Mucosa of descending colon (tissue), 3 donors: ENCODE results near the gene TLE3. TPM values are rescaled to one million over a fixed set of nuclear protein-coding genes. Genes with fewer than 3 reads are reported as not detected.
A peak's percentile ranks its signal among the peaks of the same experiment; 100 is the strongest.

Source experiments
- ATAC-seq: fragments of 200-7000 bp; cut with Tn5 transposase; one replicate; pipeline ENCODE4 v1.9.1; 2020; ENCODE audit warnings: mild to moderate bottlenecking, moderate library complexity
- DNase-seq, 3 donors: peaks; one replicate each; pipeline ENCODE4 v3.0.0-alpha.2; 2020
- H3K36me3 ChIP-seq: fragments of 200-600 bp; one replicate; pipeline ENCODE4 v1.8.0; 2021; ENCODE audit warnings: low read depth, mild to moderate bottlenecking
- H3K4me1 ChIP-seq: fragments of 200-600 bp; one replicate; pipeline ENCODE4 v1.8.0; 2021; ENCODE audit warnings: low read depth, mild to moderate bottlenecking
- H3K4me3 ChIP-seq: fragments of 200-600 bp; one replicate; pipeline ENCODE4 v1.8.0; 2021; ENCODE audit warnings: mild to moderate bottlenecking
- H3K9me3 ChIP-seq: fragments of 200-600 bp; one replicate; pipeline ENCODE4 v1.8.0; 2021; ENCODE audit warnings: mild to moderate bottlenecking
- CTCF ChIP-seq: fragments of 200-600 bp; IDR thresholded peaks from one replicate; pipeline ENCODE4 v1.8.0; 2022; ENCODE audit warnings: antibody characterized with exemption, mild to moderate bottlenecking
- intact Hi-C, 2 donors: fragments of 100-400 bp; cut with DNase I in 1 of 2; cut with micrococcal nuclease in 1 of 2; formaldehyde crosslinking; loops; one replicate each; pipeline versions ENCODE4 v1.11.0 to v1.11.1; 2022; cut with DNase I, micrococcal nuclease
- total RNA-seq, 3 donors: library from RNA; stranded (reverse); fragmentation: NEBNext Ultra II Directional in 2 of 3; extraction: Animal tissue kit (Norgen Biotek cat#: 25700) in 2 of 3; gene quantifications; one replicate each; pipeline versions ENCODE4 v1.2.1 to v1.2.4, GENCODE V29; 2021 to 2023
- donor health status: DM: no; HTN: no; CAD: no; lungs with moderate emphysema.
- donor health status: DM: no; HTN: no; CAD: no.
- donor health status: DM: no; HTN: yes; CAD: no.

Gene TLE3
- total RNA-seq, 3 donors from 2014 or later: 77.6 to 123 (median 103) TPM

- intact Hi-C loops: no loop called here
- DNase-seq (peak in 1 of 3 donors; percentile 16), ATAC-seq (peak; percentile 57)
- no peaks in the 10 kb centered on the region for H3K36me3 ChIP-seq
- TF ChIP-seq CTCF: no peak
- H3K4me3 ChIP-seq: no peak overlapping the region
- no peaks in the 10 kb centered on the region for H3K9me3 ChIP-seq
- no peaks in the 10 kb centered on the region for H3K4me1 ChIP-seq
Measured at GRCh38 chr15:70035719-70036077, 62.0 kb downstream of the TLE3 start.

GRCh38 chr15:70035051-70035718, 62.5 kb downstream of the TLE3 start:
- no peak for DNase-seq
- peak; percentile 7 for ATAC-seq
- intact Hi-C loops: no loop called here

GRCh38 chr15:70034596-70034995, 63.1 kb downstream of the TLE3 start:
- intact Hi-C loops: no loop called here
- TF ChIP-seq CTCF: no peak
- H3K36me3 ChIP-seq: no peaks in the 10 kb centered on the region
- DNase-seq: no peak
- H3K9me3 ChIP-seq: no peaks in the 10 kb centered on the region
- no peak for ATAC-seq
- no peaks in the 10 kb centered on the region for H3K4me1 ChIP-seq
- no peak overlapping the region for H3K4me3 ChIP-seq

More at GRCh38 chr15:70035051-70035718, 62.5 kb downstream of the TLE3 start:
- Histone ChIP-seq H3K36me3 (no peaks in the 10 kb centered on the region), H3K9me3 (no peaks in the 10 kb centered on the region), H3K4me3 (no peak overlapping the region), H3K4me1 (no peaks in the 10 kb centered on the region)
- TF ChIP-seq CTCF: no peak

- DNase-seq: no peak
- no peak for TF ChIP-seq CTCF
- Histone ChIP-seq H3K9me3 (no peaks in the 10 kb centered on the region), H3K36me3 (no peaks in the 10 kb centered on the region), H3K4me3 (no peak overlapping the region), H3K4me1 (no peaks in the 10 kb centered on the region)
- intact Hi-C loops: no loop called here
- ATAC-seq: no peak
Measured at GRCh38 chr15:70034141-70034540, 63.6 kb downstream of the TLE3 start.

- DNase-seq: no peak
Measured at GRCh38 chr15:70033529-70034140, 64.1 kb downstream of the TLE3 start.

More at GRCh38 chr15:70033529-70034140, 64.1 kb downstream of the TLE3 start:
- no peak for TF ChIP-seq CTCF
- H3K36me3 ChIP-seq: no peaks in the 10 kb centered on the region
- no peaks in the 10 kb centered on the region for H3K4me1 ChIP-seq
- intact Hi-C loops: no loop called here
- no peak overlapping the region for H3K4me3 ChIP-seq
- no peak for ATAC-seq
- H3K9me3 ChIP-seq: no peaks in the 10 kb centered on the region
